Endothelial cell of umbilical vein (primary cell): ENCODE data around the gene CBX6. TPM values are rescaled to one million over a fixed set of nuclear protein-coding genes. Genes with fewer than 3 reads are reported as not detected.

Experiments used
- BruUV-seq: library from RNA; stranded (reverse); fragments of 400-500 nt; replicated peaks from 2 replicates; lab custom pipeline; 2021; lab: Mats Ljungman, UMichigan
- CTCF ChIA-PET: fragments of 300-600, 350-600 bp; sonication (Branson Sonifier 250); formaldehyde crosslinking; loops from one replicate; lab custom pipeline; 2021; ENCODE audit warnings: antibody characterized with exemption, inconsistent platforms; lab: Charles Lee
- POLR2A ChIA-PET: fragments of 300-600, 350-600 bp; sonication (Branson Sonifier 250); formaldehyde crosslinking; loops from one replicate; lab custom pipeline; 2021; ENCODE audit warnings: antibody characterized with exemption, inconsistent platforms; lab: Charles Lee
- DNase-seq: peaks from one replicate; pipeline ENCODE4 v3.0.0-alpha.2; 2011; ENCODE audit warnings: low read depth, low spot score
- FAIRE-seq: peaks from 2 replicates; lab custom pipeline; 2011; peaks lifted over from hg19 to GRCh38; lab: Jason Lieb, UNC
- H2AFZ ChIP-seq: 2 replicates; pipeline ENCODE4 v1.6.0; 2012; ENCODE audit warnings: low read depth, low read length, control low read depth, inconsistent platforms
- H3K27ac ChIP-seq: 2 replicates; pipeline ENCODE4 v1.5.1; 2011; ENCODE audit warnings: low read depth, mild to moderate bottlenecking, control low read depth, low read length, moderate library complexity; ENCODE audit not compliant: insufficient read depth
- H3K27me3 ChIP-seq, 2 experiments: 2 replicates each; pipeline versions ENCODE4 v1.6.0 to v1.6.1; 2011; ENCODE audit warnings: low read length in 2 of 2, mixed read lengths in 1 of 2; ENCODE audit not compliant: control insufficient read depth in 2 of 2, insufficient read depth in 2 of 2
- H3K36me3 ChIP-seq, 2 experiments: 2 replicates in 1 of 2; 3 replicates in 1 of 2; pipeline ENCODE4 v1.5.1; 2011; ENCODE audit warnings: low read length in 2 of 2, mild to moderate bottlenecking in 1 of 2, moderate library complexity in 1 of 2; ENCODE audit not compliant: control insufficient read depth in 2 of 2, insufficient read depth in 2 of 2; ENCODE audit errors: extremely low read depth in 1 of 2
- H3K4me1 ChIP-seq: 3 replicates; pipeline ENCODE4 v1.5.1; 2011; ENCODE audit warnings: mild to moderate bottlenecking, low read length; ENCODE audit not compliant: control insufficient read depth, insufficient read depth; ENCODE audit errors: extremely low read depth
- H3K4me2 ChIP-seq: 2 replicates; pipeline ENCODE4 v1.6.1; 2011; ENCODE audit warnings: low read length, control low read depth, mixed read lengths; ENCODE audit not compliant: insufficient read depth
- H3K4me3 ChIP-seq, 3 experiments: fragments of 200-600 bp in 1 of 3; sonication (generic), shearing (Covaris generic) in 1 of 3; replicated peaks in 1 of 3; 2 replicates each; pipeline ENCODE4 v1.5.1; 2011 to 2016; ENCODE audit warnings: control low read depth in 3 of 3, low read length in 3 of 3, mild to moderate bottlenecking in 2 of 3, inconsistent platforms in 1 of 3, low read depth in 1 of 3, moderate library complexity in 1 of 3; ENCODE audit not compliant: insufficient read depth in 1 of 3
- H3K79me2 ChIP-seq: 2 replicates; pipeline ENCODE4 v1.6.0; 2012; ENCODE audit warnings: low read length, inconsistent platforms; ENCODE audit not compliant: control insufficient read depth, insufficient read depth
- H3K9ac ChIP-seq: replicated peaks from 2 replicates; pipeline ENCODE3; 2011; ENCODE audit warnings: low read length, control low read depth; ENCODE audit not compliant: insufficient read depth; ENCODE audit errors: extremely low read depth
- H3K9me1 ChIP-seq: replicated peaks from 3 replicates; pipeline ENCODE4 v1.6.0; 2011; ENCODE audit warnings: mild to moderate bottlenecking, low read length; ENCODE audit not compliant: control insufficient read depth, insufficient read depth; ENCODE audit errors: extremely low read depth
- H3K9me3 ChIP-seq: replicated peaks from 2 replicates; pipeline ENCODE4 v1.5.1; 2012; ENCODE audit warnings: low read length, inconsistent platforms; ENCODE audit not compliant: control insufficient read depth, insufficient read depth
- H4K20me1 ChIP-seq: replicated peaks from 2 replicates; pipeline ENCODE3; 2011; ENCODE audit warnings: mild to moderate bottlenecking, low read length; ENCODE audit not compliant: control insufficient read depth, insufficient read depth; ENCODE audit errors: extremely low read depth
- CTCF ChIP-seq, 2 donors: IDR thresholded peaks; 1 replicate in 1 of 2; 2 replicates in 1 of 2; pipeline ENCODE4 v1.5.1; 2011; ENCODE audit warnings: low read length in 2 of 2, mild to moderate bottlenecking in 2 of 2, moderate library complexity in 2 of 2, control low read depth in 1 of 2, inconsistent platforms in 1 of 2, low read depth in 1 of 2; ENCODE audit not compliant: insufficient read depth in 1 of 2; ENCODE audit errors: extremely low read depth in 1 of 2
- EZH2 ChIP-seq: IDR thresholded peaks from 2 replicates; pipeline ENCODE4 v1.6.1; 2012; ENCODE audit warnings: borderline replicate concordance, low read depth, mild to moderate bottlenecking, moderate library complexity, low read length, inconsistent platforms; ENCODE audit not compliant: severe bottlenecking
- FOS ChIP-seq: IDR thresholded peaks from 2 replicates; pipeline ENCODE4 v1.6.1; 2011; ENCODE audit warnings: mild to moderate bottlenecking, low read length, moderate library complexity, borderline replicate concordance; ENCODE audit not compliant: insufficient read depth
- GATA2 ChIP-seq: IDR thresholded peaks from 2 replicates; pipeline ENCODE4 v1.7.0; 2011; ENCODE audit warnings: low read depth, mild to moderate bottlenecking, moderate library complexity, mixed read lengths, low read length; ENCODE audit not compliant: insufficient read length, insufficient read depth
- JUN ChIP-seq: IDR thresholded peaks from 2 replicates; pipeline ENCODE4 v1.6.1; 2011; ENCODE audit warnings: borderline replicate concordance, low read depth; ENCODE audit not compliant: insufficient read length, insufficient read depth
- MAX ChIP-seq: IDR thresholded peaks from 2 replicates; pipeline ENCODE4 v1.6.1; 2011; ENCODE audit not compliant: insufficient read depth, insufficient read length
- MYC ChIP-seq: IDR thresholded peaks from one replicate; pipeline ENCODE4 v1.6.1; 2011; ENCODE audit warnings: mild to moderate bottlenecking, low read depth, low read length
- POLR2A ChIP-seq: IDR thresholded peaks from 2 replicates; pipeline ENCODE4 v1.6.1; 2012; ENCODE audit warnings: low read depth, mild to moderate bottlenecking, control low read depth, low read length
- POLR2AphosphoS5 ChIP-seq: IDR thresholded peaks from 2 replicates; pipeline ENCODE4 v1.6.1; 2012; ENCODE audit warnings: low read depth, mild to moderate bottlenecking, control low read depth, low read length, moderate library complexity; ENCODE audit not compliant: insufficient read depth
- dilution Hi-C: fragments of 300-500 bp; cut with MboI; formaldehyde crosslinking; loops from one replicate; pipeline ENCODE4 v1.15.0; 2019; ENCODE audit warnings: low sequenced_read_pairs; ENCODE audit not compliant: extremely low pct_ligation_motif_present
- intact Hi-C: fragments of 100-400 bp; cut with micrococcal nuclease; formaldehyde crosslinking; loops from one replicate; pipeline ENCODE4 v1.10.0; 2022
- polyA plus RNA-seq, 4 experiments: library from polyadenylated mRNA; depleted of rRNA in 3 of 4; stranded (reverse) in 3 of 4; unstranded in 1 of 4; fragments of >200 nt; gene quantifications; 2 replicates each; pipeline versions ENCODE4 v1.2.1 to v1.2.3, GENCODE V29; 2011 to 2012; ENCODE audit warnings: missing spikeins in 1 of 4
- total RNA-seq: library from RNA; stranded (reverse); gene quantifications from 2 replicates; pipeline ENCODE4 v1.2.3, GENCODE V29; 2021

CBX6 gene
- total and polyA plus RNA-seq, 2 donors (not counting 3 experiments of a cell fraction or from before 2014, with no cell fraction given), result 14.9 to 62.6 TPM

- Histone ChIP-seq H3K4me2 (no peak overlapping the region), H3K27me3 (peaks cover 10 to 17% of the 10 kb centered on the region in 2 experiments), H3K9ac (no peak overlapping the region), H2AFZ (no peak overlapping the region), H3K4me3 (no peak overlapping the region), H3K36me3 (no peaks in the 10 kb centered on the region), H4K20me1 (no peaks in the 10 kb centered on the region), H3K9me1 (no peaks in the 10 kb centered on the region), H3K27ac (no peak overlapping the region), H3K9me3 (no peaks in the 10 kb centered on the region), H3K4me1 (no peaks in the 10 kb centered on the region), H3K79me2 (no peaks in the 10 kb centered on the region)
- dilution Hi-C loops, result no loop called here
- DNase-seq (no peak), FAIRE-seq (no peak)
- CTCF ChIA-PET, result no interaction called here
- POLR2A ChIA-PET, result no interaction called here
- intact Hi-C loops, result no loop called here
- BruUV-seq, result no TSS peak
- TF ChIP-seq MAX, result no peak
- no peak for TF ChIP-seq GATA2
- no peak for TF ChIP-seq CTCF (IDR thresholded peaks at IDR 0.05; ENCODE audit: extremely low read depth in 1 of 2, insufficient read depth in 1 of 2, low read depth in 1 of 2, low read length in 2 of 2)
- TF ChIP-seq FOS, result no peak
- TF ChIP-seq POLR2AphosphoS5, result no peak
- TF ChIP-seq EZH2, result no peak
- no peak for TF ChIP-seq MYC
- no peak for TF ChIP-seq JUN
- no peak for TF ChIP-seq POLR2A
These were observed 14.3 kb upstream of the CBX6 start for GRCh38 chr22:38886333-38886732.
